Measurements from ENCODE around the gene OCRL.

The OCRL gene

DNA sequence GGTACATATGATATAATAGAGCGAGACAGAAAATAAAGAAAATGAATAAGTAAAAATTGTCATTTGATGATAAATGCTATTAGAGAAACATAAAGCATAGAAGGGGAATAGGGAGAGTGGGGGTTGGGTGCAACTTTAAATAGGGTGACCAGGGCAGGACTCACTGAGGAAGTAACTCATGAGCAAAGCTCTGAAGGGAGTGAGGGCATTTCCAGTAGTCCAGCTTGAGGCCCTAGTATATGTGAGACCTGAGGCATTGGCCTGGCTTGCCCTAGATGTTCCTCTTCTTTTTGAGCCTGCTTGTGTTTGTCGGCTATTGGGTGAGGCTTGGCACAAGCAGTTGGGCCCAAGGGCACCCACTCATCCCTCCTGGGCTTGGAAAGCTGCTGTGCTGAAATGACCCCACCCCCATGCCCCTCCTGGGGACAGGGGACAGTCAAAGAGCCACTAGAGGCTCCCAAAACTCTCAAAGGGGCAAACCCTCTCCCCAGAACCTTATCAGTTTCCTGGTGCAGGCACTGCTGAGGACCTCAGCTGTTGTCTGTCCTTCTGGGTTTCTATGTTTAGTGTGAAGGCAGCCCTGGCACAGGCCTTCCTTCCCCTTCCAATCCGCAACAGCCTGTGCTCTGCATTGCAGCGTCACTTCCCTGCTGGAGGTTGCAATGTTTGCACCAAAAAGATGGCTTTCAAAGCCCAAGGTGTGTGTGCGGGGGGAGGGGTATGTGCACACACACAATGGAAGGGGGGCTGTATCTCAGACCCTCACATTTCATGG lies 74.6 kb downstream of the OCRL start:
- H3K27ac ChIP-seq = no peak overlapping the region
- TF ChIP-seq ZFX (IDR thresholded peaks at IDR 0.05) = no peak
- TF ChIP-seq, protein P1, sequence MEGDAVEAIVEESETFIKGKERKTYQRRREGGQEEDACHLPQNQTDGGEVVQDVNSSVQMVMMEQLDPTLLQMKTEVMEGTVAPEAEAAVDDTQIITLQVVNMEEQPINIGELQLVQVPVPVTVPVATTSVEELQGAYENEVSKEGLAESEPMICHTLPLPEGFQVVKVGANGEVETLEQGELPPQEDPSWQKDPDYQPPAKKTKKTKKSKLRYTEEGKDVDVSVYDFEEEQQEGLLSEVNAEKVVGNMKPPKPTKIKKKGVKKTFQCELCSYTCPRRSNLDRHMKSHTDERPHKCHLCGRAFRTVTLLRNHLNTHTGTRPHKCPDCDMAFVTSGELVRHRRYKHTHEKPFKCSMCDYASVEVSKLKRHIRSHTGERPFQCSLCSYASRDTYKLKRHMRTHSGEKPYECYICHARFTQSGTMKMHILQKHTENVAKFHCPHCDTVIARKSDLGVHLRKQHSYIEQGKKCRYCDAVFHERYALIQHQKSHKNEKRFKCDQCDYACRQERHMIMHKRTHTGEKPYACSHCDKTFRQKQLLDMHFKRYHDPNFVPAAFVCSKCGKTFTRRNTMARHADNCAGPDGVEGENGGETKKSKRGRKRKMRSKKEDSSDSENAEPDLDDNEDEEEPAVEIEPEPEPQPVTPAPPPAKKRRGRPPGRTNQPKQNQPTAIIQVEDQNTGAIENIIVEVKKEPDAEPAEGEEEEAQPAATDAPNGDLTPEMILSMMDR (conservative IDR thresholded peaks at IDR 0.05) = no peak

DNA sequence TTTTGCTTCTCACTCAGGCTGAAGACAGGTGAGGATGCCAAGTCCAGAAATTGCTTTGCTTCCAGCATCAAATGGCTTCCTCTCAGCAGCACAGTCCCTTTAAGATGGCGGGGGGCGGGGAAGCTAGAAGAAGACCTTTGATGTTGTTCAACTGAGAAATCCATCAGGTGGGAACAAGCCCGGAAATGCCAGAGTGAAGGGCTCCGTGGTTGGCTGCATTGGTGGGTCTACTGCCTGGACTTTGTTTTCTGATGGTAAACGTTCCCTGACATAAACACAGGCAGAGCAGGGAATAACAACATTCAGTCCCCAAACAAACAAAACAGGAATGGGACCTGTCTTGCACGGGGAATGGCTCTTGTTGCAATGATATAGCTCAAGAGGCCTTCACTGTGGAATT lies 77.4 kb downstream of the OCRL start:
- H3K27ac ChIP-seq = no peak overlapping the region
- TF ChIP-seq ZFX (IDR thresholded peaks at IDR 0.05) = no peak
- TF ChIP-seq, protein P1 (conservative IDR thresholded peaks at IDR 0.05) = no peak

DNA sequence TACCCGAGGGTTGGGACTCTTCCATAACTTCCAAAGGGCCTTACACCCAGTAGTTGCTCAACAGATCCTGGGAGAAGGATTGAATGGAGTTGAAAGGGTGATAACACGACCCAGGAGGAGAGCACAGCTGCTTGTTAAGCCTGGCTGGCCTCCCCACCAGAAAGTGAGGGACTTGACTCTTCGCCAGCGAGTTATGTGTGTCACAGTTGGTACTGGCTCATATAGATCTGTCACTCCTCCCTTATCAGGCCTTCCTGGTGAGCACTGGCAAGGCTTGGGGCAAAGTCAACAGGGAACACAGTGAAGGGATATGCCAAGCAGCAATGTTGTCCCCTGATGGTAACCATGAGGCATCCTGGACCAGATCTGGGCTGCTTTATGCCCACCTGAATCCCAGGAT lies 78.9 kb downstream of the OCRL start:
- no peak overlapping the region for H3K27ac ChIP-seq
- TF ChIP-seq, protein P1 (conservative IDR thresholded peaks at IDR 0.05) = no peak
- no peak for TF ChIP-seq ZFX (IDR thresholded peaks at IDR 0.05)

DNA sequence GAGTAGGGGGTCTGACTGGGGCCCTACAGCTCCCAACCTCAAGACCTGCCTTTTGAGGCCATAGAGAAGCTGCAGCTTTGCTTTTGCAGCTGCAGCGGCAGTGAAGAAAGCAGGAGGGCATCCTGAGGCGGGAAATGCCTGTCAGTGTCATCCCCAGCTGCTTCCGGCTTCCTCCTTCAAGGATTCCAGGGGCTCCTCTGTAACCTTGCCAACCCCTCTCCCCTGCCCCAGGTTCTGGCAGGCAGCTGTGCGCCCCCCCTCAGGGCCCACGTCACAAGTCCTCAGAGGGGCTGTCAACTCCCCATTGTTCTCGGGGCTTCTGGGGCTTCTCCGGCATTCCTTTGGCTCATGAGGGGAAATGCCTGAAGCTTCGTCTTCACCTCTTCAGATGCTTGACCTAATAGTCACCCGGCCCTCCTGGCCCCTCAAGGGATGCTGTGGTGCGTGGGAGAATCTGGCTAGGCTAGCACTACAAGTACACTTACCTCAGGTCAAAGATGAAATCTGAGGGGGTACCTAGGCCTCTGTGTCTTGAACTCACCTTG lies 82.8 kb downstream of the OCRL start:
- TF ChIP-seq ZFX (IDR thresholded peaks at IDR 0.05) = no peak
- TF ChIP-seq, protein P1 (conservative IDR thresholded peaks at IDR 0.05) = no peak
- H3K27ac ChIP-seq = no peak overlapping the region

DNA sequence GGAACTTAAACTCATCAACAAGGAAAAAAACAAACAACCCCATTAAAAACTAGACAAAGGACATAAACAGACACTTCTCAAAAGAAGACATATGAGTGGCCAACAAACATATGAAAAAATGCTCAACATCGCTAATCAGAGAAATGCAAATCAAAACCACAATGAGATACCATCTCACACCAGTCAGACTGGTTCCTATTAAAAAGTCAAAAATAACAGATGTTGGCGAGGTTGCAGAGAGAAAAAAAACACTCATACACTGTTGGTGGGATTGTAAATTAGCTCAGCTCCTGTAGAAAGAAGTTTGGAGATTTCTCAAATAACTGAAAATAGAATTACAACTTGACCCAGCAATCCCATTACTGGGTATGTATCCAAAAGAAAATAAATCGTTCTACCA lies 86.0 kb downstream of the OCRL start:
- H3K27ac ChIP-seq = no peak overlapping the region; the same call in 1 of the 2 replicates
- TF ChIP-seq ZFX (IDR thresholded peaks at IDR 0.05) = no peak
- TF ChIP-seq, protein P1 (conservative IDR thresholded peaks at IDR 0.05) = no peak

DNA sequence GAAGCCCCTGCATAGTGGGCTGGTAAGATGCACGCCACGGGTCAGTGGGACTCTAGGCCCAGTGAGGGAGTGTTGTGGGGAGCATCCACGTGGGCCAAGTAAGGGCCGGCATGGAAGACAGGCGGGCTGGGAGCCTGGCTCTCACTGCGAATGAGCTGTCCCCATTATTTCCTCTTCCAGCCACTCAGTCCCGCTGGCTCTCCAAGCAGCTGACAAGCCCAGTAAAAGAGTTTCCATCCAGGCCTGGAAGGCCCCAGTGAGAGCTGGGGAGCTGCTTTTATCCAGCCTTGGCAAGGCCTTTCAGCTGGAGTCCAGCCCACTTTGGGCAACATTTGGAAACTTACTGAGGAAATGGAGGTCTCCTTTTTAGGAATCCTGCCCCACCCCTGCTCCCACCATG lies 89.8 kb downstream of the OCRL start:
- TF ChIP-seq ZFX (IDR thresholded peaks at IDR 0.05) = no peak
- TF ChIP-seq, protein P1 (conservative IDR thresholded peaks at IDR 0.05) = no peak
- H3K27ac ChIP-seq = no peak overlapping the region

DNA sequence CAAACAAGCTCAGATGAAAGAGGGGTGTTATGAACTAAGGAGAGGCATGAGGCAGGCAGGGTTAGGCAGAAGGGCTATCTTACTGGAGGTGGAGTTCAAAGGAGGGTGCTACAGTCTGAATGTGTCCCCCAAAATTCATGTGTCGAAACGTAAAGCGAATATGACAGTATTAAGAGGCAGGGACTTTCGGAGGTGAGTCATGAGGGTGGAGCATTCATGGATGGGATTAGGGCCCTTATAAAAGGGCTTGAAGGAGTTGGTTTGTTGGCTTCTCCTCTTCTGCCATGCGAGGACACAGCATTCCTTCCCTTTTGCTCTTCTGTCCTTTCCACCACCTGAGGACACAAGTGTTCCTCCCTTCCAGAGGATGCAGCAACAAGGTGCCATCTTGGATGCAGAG lies 91.8 kb downstream of the OCRL start:
- no peak overlapping the region for H3K27ac ChIP-seq
- no peak for TF ChIP-seq ZFX (IDR thresholded peaks at IDR 0.05)
- TF ChIP-seq, protein P1 (conservative IDR thresholded peaks at IDR 0.05) = no peak

Measured in C4-2B (cell line).